NCI-H446 treated with DMSO at 0.1 percent for 48 hours (cell line): ENCODE data around the gene LRP6.
"Not testable (repeated sequence)": the region's sequence is repeated elsewhere in the genome, so short reads cannot be mapped to it uniquely, and the experiment has no call there.

Experiments used
- DNase-seq: peaks from one replicate; lab custom pipeline; 2025; lab: John Stamatoyannopoulos, UW

Gene LRP6

DNA sequence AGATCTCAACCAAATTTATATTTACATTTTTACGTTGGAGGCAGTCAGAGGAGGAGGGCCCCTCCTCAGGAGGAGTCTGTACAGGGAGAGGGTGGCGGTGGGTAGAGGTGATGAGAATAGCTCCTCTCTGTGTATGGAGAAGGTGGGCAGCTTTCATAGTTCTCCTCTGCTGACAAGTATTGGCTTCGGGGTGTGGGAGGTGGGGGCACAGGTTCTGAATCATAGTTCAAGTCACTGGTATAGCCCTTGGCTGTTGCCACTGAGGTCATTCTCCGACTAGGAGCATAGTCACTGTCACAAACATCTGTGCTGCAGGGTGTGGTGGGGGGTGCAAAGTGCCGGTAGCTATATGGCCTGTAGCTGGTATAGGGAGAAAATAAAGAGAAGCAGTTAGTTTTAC, 145.8 kb downstream of the LRP6 start:
- no peak for DNase-seq

DNA sequence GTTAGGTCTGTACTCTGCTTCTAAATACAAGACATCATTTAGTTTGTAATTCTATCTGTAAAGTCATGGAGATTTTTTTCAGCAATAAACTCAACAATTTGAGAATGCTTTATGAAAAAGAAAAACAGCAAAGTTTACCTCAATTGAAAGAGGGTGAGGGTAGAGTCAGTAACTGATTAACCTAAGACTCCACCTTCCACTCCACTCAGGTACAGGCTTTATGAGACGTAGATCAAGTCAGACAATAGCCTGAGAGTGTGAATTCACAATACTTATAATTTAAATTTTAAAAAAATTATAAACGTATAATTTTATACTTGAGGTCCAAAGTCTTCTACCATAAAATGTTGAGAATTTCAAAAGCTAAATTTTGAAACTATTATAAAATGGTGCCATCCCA, 150.2 kb downstream of the LRP6 start:
- no peak for DNase-seq

DNA sequence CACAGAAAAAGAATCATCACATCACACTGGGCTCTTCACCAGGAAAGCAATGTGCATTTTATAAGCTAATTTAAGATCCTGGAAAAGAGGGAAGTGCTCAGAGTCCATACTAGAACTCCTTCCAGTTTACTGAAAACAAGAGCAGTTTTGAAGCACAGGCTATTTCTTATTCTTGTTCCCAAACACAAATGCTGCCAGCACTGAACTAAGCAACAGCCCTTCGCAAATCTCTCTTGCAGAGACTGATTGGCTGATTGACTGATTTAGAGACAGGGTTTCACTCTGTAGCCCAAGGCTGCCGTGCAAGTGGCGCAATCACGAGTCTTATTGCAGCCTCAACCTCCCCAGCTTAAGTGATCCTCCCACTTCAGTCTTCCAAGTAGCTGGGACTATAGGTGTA, 151.3 kb downstream of the LRP6 start:
- no peak for DNase-seq

DNA sequence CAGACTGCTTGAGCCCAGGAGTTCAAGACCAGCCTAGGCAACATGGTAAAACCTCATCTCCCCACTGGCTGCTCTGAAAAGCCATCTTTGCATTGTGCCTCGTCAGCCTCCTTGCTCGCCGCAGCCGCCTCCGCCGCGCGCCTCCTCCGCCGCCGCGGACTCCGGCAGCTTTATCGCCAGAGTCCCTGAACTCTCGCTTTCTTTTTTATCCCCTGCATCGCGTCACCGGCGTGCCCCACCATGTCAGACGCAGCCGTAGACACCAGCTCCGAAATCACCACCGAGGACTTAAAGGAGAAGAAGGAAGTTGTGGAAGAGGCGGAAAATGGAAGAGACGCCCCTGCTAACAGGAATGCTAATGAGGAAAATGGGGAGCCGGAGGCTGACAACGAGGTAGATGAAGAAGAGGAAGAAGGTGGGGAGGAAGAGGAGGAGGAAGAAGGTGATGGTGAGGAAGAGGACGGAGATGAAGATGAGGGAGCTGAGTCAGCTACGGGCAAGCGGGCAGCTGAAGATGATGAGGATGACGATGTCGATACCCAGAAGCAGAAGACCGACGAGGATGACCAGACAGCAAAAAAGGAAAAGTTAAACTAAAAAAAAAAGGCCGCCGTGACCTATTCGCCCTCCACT, 155.8 kb downstream of the LRP6 start:
- not testable (repeated sequence) for DNase-seq

DNA sequence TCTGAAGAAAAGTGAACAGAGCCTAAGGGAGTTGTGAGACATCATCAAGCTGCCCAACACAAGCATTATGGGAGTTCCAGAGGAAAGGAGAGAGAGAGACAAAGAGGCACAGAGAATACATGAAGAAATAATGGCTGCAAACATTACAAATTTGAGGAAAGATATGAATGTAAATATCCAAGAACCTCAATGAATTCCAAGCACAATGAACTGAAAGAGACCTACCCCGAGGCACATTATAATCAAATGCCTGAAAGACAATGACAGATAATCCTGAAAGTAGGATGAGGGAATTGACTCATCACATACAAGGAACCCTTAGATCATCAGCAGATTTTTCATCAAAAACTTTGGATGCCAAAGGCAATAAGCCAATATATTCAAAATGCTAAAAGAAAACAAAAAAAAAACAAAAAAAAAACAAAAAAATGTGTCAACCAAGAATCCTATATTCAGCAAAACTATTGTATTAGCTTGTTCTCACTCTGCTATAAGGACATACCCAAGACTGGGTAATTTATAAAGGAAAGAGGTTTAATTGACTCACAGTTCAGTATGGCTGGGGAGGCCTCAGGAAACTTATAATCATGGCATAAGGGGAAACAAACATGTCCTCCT, 158.3 kb downstream of the LRP6 start:
- no peak for DNase-seq

DNA sequence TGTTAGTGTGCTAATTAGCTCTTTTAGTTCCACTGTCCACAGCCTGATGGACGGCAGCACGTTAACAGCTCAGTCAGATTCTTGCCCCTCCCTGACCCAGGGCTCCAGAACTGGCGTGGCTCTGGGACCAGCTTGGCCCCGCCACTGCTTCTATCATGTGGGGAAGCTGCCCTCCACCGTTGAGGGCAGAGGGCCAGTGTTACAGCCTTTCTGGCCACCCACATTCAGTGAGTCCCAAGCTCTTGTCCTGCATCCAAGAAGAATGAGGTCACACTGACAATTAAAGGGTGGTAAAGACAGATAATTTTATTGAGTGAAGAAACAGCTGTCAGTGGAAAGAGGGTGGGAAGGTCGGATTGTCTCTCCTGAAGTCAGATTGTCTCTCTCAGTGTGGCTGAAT, 159.2 kb downstream of the LRP6 start:
- no peak for DNase-seq

DNA sequence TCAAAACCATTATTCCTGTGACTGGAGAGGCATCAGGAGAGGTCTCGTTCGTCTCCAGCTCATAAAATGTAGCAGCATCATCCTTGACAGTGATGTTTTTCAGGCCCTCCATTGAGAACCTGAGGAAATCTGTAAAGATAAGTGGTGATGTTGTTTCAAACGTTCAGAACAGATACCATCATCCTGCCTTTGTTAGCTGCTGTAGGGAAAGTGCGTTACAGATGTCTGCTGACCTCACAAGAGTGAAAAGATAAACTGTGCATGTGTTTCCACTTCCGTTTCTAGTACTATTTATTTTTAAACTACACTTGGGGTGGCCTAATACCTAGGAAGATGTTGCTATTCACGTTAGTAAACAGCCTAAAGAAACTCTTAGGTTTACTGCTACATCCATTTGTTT, 167.7 kb downstream of the LRP6 start:
- no peak for DNase-seq

DNA sequence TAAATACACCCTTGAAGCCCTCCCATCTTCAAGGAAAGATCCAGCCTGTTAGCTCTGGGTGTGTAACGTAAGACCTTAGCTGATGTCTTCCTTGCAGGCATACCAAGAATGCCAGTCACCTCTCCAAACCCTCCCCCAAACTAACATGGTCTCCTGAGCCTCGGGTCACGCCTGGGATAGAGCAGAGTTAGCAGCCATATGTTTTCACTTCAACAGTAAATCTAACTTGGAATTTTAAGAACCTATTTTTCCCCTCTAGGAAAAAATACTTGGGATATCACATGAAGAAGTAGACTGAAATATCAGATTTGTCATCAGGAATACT, 168.2 kb downstream of the LRP6 start:
- DNase-seq = no peak

DNA sequence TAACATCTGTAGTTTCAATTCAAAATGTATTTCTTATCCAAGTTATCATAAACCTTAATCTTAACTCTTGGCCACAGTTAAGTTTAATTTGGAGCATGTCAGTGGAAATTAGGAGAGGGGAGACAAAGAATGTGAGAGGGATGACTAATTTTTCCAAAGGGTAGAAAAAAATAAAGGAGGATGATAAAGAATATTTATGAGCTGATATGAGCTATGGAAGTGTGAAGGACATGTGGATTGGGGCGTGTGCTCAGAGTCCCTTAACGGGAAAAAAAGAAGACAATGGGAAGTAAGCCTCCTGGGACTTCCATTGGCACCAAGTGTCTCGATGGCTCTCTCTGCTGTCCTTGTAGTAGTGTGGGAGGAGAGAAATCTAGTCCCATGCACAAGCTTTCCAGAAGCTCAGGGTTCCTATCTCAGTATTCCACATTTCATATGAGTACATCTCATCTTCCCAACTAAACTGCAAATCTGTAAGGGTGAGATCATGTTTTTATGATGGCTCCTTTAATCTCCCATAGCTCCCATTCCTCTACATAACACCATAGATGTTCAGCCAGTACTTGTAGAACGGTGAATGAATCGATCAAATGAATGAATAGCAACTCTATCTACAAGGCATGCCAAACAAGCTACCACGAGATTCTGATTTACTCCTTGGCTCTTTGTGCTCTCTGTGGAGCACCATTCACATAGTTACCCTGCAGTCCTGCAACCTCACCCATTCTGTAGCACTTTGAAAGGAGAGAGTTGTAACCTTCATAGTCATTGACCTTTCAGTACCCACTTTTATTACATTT, 168.8 kb downstream of the LRP6 start:
- DNase-seq = no peak

DNA sequence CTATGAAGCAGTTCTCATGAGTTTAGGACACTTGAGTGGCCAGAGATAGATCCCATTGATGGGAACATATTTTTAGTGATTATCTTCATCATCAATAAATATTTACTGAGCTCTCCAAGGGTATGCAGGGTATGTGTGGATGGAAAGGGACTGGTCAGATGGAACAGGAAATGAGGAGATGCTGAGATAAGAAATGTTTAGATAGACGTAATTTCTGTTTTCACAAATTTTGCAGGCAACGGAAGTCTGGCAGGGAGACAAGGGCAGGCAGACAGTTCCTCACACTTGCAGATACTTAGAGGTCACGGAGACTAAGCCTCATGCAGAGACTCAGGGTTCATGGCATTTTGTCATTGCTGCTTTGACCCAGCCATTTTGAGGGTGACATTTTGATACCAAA, 171.8 kb downstream of the LRP6 start:
- no peak for DNase-seq

DNA sequence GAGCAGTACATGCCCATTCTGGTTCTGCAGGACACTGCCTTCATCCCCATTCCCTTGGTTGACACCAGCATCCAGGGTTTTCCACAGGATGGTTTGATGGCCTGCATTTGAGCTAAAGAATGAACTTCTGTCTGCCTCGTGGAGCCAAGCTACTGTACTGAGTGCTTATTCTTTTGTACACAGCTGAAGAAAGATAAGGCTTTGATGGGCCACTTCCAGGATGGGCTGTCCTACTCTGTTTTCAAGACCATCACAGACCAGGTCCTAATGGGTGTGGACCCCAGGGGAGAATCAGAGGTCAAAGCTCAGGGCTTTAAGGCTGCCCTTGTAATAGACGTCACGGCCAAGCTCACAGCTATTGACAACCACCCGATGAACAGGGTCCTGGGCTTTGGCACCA, 172.4 kb downstream of the LRP6 start:
- no peak for DNase-seq

DNA sequence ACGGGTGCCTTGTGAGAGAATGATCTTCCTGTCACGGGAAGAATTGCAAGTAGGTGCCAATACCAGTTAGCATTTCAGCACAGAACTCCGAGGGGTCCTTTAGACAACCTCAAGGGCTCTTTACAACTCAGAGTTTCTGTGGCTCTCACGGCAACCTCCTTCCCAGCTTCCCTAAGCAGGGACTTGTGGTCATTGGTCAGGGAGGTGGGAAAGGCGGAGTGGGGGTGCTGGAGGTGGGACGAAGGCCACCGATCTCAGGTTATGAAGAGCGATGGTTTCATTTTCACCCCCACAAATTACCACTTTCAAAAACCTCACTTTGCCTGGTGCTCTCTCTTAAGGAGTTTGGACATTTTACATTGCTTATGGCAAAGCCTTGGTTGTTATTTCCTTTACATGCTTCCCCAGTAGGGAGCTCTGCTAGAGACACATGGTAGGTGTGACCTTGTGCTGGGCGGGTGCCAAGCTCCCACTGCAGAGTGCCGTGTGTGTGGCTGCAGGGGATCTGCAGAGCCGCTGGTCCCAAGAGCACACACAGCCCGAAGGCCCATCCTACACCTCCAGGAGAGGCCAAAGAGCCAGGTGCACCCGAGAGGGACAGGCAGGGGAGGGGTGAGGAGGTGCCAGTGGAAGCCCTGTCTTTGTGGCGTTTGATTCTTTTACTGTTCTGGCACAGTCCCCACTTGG, 174.7 kb downstream of the LRP6 start:
- DNase-seq = peak; percentile 53

DNA sequence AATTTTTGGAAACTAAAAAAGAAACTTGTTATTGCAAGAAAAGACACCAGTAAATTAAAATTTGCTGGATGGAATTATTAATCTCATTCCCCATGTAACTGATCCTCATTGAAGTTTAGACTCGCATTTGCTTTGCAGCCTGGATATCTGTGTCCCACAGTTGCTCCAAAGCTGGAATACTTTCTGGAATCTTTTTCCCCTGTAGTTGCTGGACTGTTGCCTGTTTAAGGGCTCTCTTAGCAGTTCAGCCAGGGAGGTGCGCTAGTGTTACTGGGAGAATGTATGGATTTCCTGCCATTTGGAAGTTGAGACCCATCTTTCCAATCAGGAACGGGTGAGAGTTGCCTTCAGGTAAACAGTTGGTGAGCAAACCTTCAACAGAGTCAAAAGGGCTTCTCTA, 175.8 kb downstream of the LRP6 start:
- no peak for DNase-seq

DNA sequence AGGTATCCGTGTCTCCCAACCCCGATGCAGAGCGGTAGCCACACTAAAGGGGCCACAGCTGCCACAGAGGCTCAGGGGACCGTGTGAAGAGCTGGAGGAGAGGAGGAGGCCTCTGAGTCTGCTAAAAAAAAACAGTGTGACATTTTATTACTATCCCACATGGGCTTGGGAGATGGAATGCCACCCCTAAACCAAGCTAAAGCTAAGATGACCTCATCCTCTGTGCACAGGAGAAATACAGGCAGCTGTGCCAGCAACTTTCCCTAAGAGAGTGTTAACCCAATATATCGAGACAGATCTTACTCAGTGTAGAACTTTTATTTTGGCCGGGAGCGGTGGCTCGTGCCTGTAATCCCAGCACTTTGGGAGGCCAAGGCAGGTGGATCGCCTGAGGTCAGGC, 178.1 kb downstream of the LRP6 start:
- DNase-seq = no peak

DNA sequence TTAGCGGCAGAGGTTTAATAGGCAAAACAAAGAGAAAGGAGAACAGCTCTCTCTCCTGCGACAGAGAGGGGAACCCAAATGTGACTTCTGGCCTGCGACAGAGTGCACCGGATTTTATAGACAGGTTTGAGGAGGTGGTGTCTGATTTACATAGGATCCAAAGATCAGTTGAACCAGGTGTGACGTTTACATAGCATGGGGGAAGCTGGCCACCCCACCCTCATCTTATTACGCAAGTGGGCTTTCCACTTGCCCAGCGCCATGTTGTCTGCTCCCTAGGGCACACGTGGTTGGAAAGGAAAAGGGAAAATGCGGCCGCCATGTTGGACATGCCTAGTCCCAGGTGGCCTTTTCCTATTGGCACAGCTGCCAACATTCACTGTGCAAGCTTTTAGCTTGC, 178.7 kb downstream of the LRP6 start:
- DNase-seq = no peak

DNA sequence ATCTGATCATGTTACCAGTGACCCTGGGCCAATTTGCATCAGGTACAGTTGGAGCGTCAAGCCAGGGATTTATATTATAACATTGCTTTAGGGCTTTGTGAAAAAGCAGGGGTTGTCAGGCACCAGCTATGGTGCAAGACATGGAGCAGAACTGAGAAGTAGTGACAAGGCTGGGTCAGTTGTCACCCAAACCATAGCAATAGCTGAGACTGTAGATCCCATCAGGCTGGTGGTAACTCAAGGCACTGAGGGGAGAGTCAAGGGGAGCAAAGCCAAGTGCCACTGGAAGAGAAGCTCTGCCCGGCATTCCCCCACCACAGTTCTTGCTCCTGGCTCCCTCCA, 179.2 kb downstream of the LRP6 start:
- DNase-seq = no peak

DNA sequence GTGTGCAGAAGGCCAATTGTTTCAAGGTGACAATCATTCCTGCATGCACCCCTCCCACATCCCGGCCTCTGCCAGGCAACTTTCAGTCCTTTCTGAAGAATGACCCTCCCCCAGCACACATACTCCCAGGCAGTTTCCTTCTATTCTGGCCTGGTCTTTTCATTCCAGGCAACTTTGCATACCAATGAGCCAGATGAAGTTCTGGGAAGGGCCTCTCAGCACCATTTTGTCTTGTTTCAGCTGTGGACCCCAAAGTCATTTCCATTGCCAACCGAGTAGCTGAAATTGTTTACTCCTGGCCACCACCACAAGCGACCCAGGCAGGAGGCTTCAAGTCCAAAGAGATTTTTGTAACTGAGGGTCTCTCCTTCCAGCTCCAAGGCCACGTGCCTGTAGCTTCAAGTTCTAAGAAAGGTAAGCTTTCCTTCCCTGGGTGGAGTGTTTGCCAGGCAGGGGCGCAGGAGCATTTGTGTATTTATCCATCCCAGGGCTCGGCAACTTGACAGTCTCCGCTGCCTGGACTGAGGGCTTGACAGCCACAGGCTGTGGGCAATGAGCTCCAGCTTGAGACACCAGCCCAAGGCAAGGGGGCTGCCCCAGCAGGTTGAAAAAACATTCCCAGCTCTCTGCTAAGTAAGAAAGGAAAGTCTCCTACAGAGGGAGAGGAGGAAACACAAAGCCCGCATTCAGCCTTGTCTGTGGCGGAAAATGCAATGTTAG, 179.7 kb downstream of the LRP6 start:
- no peak for DNase-seq

DNA sequence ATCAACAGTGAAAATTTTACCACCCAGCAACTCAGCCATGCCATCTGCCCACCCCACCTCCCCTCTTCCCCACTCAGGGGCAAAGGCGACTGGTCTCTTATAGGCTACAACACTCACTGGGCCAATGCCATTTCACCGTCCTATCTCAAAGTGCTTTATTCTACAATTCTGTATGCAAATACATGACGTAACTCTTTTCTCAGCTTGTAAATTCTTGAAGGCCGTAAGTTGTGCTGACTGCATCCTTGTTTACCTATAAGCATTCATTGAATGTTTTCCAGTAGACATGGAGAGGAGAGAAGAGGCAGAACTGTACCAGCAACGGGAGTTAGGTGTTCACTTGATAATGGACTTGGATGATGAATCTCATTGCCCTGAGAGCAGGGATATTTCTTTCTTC, 180.5 kb downstream of the LRP6 start:
- no peak for DNase-seq

DNA sequence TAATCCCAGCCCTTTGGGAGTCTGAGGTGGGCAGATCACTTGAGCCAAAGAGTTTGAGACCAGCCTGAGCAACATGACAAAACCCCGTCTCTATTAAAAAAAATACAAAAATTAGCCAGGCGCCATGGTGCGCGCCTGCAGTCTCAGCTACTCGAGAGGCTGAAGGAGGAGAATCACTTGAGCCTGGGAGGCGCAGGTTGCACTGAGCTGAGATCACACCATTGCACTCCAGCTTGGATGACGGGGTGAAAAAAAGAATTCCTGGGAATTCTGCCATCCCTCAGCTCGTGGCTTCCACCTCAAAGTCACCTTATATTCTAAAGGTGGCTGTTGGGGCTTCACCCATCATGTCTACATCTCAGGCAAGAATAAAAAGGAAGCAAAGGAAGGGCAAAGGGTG, 183.2 kb downstream of the LRP6 start:
- DNase-seq = no peak

DNA sequence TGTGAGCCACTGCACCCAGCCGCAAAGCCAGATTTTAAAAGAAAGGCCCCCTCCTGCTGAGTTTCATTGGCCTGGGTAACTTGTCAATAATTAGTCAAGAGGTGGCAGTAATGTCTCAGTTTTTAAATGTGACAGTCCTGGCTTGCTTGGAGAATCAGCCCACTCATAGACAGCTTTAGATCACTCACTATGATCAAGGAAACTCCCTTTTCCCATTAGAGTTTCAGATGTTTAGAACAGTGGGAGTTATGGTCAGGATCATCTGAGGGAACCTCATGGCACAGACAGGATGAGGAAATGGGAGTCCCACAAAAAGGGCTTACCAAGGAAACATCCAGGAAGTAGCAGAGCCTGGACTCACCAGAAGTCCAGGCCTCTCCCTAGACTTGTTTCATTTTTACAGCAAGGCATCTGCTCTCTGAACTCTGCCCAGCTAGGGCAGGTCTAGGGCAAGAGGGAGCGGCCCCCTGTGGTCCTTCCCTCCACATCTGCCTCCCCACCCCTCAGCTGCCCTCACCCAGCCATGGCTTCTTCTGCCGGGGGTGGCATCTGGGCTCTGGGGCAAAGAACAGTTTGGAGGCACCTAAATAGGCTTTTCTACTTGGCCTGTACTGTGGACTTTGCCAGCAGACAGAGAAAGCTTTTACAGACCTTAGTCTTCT, 184.9 kb downstream of the LRP6 start:
- peak; percentile 31 for DNase-seq

DNA sequence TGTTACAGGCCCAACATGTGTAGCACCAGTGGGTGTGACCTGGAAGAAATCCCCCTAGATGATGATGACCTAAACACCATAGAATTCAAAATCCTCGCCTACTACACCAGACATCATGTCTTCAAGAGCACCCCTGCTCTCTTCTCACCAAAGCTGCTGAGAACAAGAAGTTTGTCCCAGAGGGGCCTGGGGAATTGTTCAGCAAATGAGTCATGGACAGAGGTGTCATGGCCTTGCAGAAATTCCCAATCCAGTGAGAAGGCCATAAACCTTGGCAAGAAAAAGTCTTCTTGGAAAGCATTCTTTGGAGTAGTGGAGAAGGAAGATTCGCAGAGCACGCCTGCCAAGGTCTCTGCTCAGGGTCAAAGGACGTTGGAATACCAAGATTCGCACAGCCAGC, 187.6 kb downstream of the LRP6 start:
- no peak for DNase-seq
